SJCRH30 (cell line): ENCODE data around the gene SLC25A33. TPM values are rescaled to one million over a fixed set of nuclear protein-coding genes. Genes with fewer than 3 reads are reported as not detected.
"Not testable (repeated sequence)": the region's sequence is repeated elsewhere in the genome, so short reads cannot be mapped to it uniquely, and the experiment has no call there.

Source experiments
- DNase-seq, 2 experiments: peaks; one replicate each; pipeline ENCODE4 v3.0.0-alpha.2; 2015 to 2020
- H3K27ac ChIP-seq: fragments of 250-450 bp; sonication (Bioruptor Pico); 2 replicates; pipeline ENCODE4 v1.5.1; 2020; ENCODE audit warnings: mild to moderate bottlenecking, moderate library complexity
- H3K27me3 ChIP-seq: fragments of 250-450 bp; sonication (Bioruptor Pico); 2 replicates; pipeline ENCODE4 v1.5.1; 2020; ENCODE audit warnings: mild to moderate bottlenecking, moderate library complexity
- H3K36me3 ChIP-seq: fragments of 250-450 bp; sonication (Bioruptor Pico); 2 replicates; pipeline ENCODE4 v1.5.1; 2020; ENCODE audit warnings: mild to moderate bottlenecking, moderate library complexity
- H3K4me1 ChIP-seq: fragments of 250-450 bp; sonication (Bioruptor Pico); 2 replicates; pipeline ENCODE4 v1.5.1; 2020; ENCODE audit warnings: mild to moderate bottlenecking, moderate library complexity
- H3K4me3 ChIP-seq: fragments of 250-450 bp; sonication (Bioruptor Pico); 2 replicates; pipeline ENCODE4 v1.5.1; 2020; ENCODE audit warnings: mild to moderate bottlenecking, moderate library complexity
- H3K9me3 ChIP-seq: fragments of 250-450 bp; sonication (Bioruptor Pico); replicated peaks from 2 replicates; pipeline ENCODE4 v1.5.1; 2020; ENCODE audit warnings: mild to moderate bottlenecking, moderate library complexity
- total RNA-seq: library from RNA; depleted of rRNA; stranded (reverse); fragments of >200 nt; shearing (Covaris generic); gene quantifications from 2 replicates; pipeline ENCODE4 v1.2.3, GENCODE V29; 2014

The SLC25A33 gene
- total RNA-seq, 1 experiment from 2014 or later = 21.0 TPM

DNA sequence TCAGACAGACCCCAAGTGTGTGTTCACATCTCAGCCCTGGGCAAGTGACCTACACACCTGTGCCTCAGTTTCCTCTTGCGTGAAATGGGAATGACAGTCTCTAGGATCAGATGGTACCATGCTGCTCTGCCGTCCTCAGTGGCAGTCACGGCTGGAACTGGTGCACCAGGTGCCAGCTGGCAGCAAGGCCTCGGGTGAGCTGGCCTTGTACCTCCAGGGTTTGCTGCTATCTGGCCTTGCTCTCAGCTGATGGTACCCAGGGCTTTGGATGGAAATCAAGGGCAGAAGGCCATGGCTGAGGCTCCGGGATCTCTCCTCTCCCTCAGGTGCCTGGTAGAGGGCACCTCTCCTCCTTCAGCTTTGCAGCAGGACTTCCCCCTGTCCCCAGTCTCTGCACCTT, 70.7 kb downstream of the SLC25A33 start:
- Histone ChIP-seq H3K27me3 (no peaks in the 10 kb centered on the region), H3K4me1 (0 out of 2 replicates have a peak, but pooled peaks cover 3% of the 10 kb centered on the region), H3K4me3 (no peak overlapping the region), H3K9me3 (no peaks in the 10 kb centered on the region), H3K27ac (no peak overlapping the region), H3K36me3 (peaks cover 66% of the 10 kb centered on the region)
- DNase-seq = no peak

DNA sequence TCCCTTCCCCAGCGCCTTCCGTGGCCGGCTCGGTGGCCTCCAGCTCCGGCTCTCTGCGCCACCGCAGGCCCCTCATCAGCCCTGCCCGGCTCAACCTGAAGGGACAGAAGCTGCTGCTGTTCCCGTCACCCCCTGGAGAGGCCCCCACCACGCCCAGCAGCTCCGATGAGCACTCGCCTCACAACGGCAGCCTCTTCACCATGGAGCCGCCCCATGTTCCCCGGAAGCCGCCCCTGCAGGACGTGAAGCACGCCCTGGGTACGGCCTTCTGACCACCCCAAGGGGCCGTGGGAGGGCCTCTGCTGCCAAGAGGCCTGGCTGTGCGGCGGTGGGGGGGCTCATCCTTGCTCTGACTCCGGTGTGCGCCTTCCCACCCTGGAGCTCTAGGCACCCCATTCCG, 71.3 kb downstream of the SLC25A33 start:
- H3K4me1 ChIP-seq = 0 out of 2 replicates have a peak, but pooled peaks cover 3% of the 10 kb centered on the region
- no peak overlapping the region for H3K4me3 ChIP-seq
- peaks cover 65% of the 10 kb centered on the region for H3K36me3 ChIP-seq
- H3K27me3 ChIP-seq = no peaks in the 10 kb centered on the region
- no peak for DNase-seq
- H3K9me3 ChIP-seq = no peaks in the 10 kb centered on the region
- H3K27ac ChIP-seq = no peak overlapping the region

- 0 out of 2 replicates have a peak, but pooled peaks cover 3% of the 10 kb centered on the region for H3K4me1 ChIP-seq
- peaks cover 60% of the 10 kb centered on the region for H3K36me3 ChIP-seq
Observed at GRCh38 chr1:9611716-9612115, 72.5 kb downstream of the SLC25A33 start.

DNA sequence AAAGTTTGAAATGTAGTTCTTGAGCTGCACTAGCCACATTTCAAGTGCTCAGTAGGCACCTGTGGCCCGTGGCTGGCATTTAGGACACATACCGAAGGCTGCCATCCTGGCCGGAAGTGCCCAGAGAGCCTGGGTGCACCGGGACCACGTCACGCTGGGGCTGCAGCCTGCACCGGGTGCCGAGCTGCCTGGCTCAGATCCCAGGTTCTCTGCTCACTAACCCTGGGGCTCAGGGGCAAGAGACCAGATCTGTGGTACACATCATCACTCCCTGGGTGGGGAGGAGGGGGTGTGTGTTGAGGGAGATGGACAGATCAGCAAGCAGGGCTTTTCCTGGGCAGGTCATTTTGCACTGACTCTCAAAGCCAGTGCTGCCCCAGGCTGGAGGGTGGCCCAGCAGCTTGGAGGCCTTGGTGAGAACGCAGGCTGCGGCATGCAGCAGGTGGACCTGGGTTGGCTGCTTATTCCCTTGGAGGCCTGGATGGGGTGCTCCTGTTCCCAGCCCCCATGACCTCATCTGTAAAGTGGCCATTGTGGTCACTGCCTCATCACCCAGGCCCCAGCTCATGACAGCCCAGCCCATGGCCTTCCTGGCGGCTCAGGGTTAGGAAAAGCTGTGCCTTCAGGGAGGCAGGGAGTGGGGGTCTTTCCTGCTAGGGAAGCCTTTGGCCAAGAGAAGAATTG, 73.0 kb downstream of the SLC25A33 start:
- Histone ChIP-seq H3K27ac (no peak overlapping the region), H3K36me3 (peaks cover 57% of the 10 kb centered on the region), H3K9me3 (no peaks in the 10 kb centered on the region), H3K4me3 (no peak overlapping the region), H3K4me1 (0 out of 2 replicates have a peak, but pooled peaks cover 3% of the 10 kb centered on the region), H3K27me3 (no peaks in the 10 kb centered on the region)
- peak in 1 of 2 experiments; percentile 33 for DNase-seq

More at GRCh38 chr1:9611716-9612115, 72.5 kb downstream of the SLC25A33 start:
- H3K27me3 ChIP-seq = no peaks in the 10 kb centered on the region
- no peak for DNase-seq
- no peaks in the 10 kb centered on the region for H3K9me3 ChIP-seq
- H3K4me3 ChIP-seq = no peak overlapping the region
- H3K27ac ChIP-seq = no peak overlapping the region

DNA sequence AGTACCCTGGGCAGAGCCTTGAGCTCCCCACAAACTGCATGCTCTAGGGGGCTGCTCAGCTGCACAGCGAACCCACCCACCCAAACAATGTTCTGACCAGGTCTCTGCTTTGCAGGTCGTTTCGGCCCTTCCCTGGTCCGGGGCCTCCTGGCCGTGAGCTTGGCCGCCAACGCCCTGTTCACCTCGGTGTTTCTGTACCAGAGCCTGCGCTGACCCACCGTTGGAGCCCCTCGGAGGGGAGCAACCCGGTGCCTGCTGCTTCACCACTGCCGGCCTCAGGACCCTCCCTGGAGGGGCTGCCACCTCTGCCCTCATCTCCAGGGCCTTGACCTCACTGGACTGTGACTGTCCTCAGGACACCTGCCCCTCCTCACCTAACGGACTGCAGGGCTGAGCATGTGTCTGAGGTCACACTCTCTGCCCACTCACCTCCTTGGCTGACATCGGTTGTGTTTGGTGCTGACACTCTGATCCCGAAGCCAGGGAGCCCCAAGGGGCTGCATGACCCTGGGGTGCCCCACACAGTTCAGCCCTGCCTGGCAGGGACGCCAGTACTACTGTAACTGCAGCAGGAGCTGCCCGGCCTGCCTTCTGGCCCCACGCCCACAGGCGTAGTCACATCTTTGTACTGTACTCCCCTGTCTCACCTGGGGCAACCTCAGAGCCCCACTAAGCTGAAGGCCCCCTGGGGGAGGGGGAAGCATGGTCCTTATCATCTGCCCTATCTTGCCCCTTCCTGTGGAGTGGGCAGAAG, 73.8 kb downstream of the SLC25A33 start:
- H3K9me3 ChIP-seq = no peaks in the 10 kb centered on the region
- H3K27ac ChIP-seq = no peak overlapping the region
- H3K36me3 ChIP-seq = peaks cover 51% of the 10 kb centered on the region
- 0 out of 2 replicates have a peak, but pooled peaks cover 3% of the 10 kb centered on the region for H3K4me1 ChIP-seq
- no peaks in the 10 kb centered on the region for H3K27me3 ChIP-seq
- no peak overlapping the region for H3K4me3 ChIP-seq
- no peak for DNase-seq

- Histone ChIP-seq H3K9me3 (no peaks in the 10 kb centered on the region), H3K4me1 (0 out of 2 replicates have a peak, but pooled peaks cover 3% of the 10 kb centered on the region), H3K27ac (no peak overlapping the region), H3K4me3 (no peak overlapping the region), H3K27me3 (no peaks in the 10 kb centered on the region), H3K36me3 (peaks cover 46% of the 10 kb centered on the region)
- no peak for DNase-seq
Observed at GRCh38 chr1:9613625-9614299, 74.5 kb downstream of the SLC25A33 start.

DNA sequence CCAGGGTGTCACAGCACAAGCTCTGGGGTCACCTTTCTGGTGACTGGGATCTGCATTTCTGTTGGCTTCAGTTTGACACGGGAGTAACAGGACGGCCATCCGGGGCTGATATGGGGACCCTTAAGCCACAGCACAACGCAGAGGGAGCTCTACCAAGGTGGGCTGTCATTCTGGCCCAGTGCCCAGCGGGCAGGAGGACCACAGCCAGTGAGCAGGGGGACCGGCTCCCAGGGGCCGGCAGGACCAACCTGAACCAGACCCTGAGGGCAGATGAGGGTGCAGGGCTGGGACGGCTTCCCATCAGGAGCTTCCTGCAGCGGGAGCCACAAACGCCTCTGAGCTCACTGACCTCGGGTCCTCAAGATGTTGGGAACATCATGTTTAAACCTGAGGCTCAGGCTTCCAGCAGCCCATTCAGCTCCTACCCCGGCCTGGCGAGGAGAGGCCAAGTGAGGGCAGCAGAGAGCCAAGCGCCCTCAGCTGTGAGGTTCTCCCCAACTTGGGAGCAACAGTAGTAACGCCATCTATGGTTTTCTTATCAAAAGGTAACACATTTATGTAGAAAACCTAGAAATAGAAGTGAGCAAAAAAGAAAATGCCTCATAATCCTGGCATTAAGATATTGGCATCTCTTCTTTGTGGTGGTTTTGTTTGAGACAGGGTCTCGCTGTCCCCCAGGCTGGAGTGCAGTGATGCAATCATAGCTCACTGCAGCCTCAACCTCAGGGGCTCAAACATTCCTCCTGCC, 76.2 kb downstream of the SLC25A33 start:
- Histone ChIP-seq H3K36me3 (peaks cover 31% of the 10 kb centered on the region), H3K27me3 (no peaks in the 10 kb centered on the region), H3K4me1 (0 out of 2 replicates have a peak, but pooled peaks cover 3% of the 10 kb centered on the region), H3K4me3 (no peak overlapping the region), H3K27ac (no peak overlapping the region), H3K9me3 (no peaks in the 10 kb centered on the region)
- DNase-seq = peak; percentile 58 to 62

DNA sequence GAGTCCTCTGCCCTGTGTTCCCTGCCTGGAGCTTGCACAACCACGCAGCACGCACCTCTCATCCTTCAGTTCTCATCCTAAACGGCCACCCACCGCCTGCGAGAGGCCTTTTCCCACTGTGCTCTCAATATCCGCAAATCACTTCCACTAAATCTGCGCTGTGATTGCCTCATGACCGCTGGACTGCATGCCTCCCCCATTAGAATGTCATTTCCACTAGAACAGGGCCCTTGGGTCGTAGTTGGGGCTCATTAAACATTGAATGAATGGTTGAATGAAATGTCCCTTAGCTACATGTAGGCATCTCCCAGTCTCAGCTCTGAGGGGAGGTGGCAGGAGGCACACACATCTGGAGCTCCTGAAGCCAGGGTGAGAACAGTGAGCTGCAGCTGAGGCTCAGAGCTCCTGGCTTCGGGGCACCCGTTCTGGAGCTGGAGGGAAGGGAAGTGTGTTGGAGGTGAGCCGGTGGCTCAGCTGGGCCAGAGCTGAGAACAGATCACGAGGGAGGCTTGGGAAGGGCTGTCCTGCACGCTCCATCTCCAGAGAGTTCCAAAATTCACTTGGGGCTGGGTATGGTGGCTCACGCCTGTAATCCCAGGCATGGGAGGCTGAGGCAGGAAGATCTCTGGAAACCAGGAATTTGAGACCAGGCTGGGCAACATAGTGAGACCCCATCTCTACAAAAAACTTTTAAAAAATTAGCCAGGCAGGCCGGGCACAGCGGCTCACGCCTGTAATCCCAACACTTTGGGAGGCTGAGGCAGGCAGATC, 79.8 kb downstream of the SLC25A33 start:
- no peaks in the 10 kb centered on the region for H3K27me3 ChIP-seq
- H3K4me3 ChIP-seq = no peak overlapping the region
- no peaks in the 10 kb centered on the region for H3K9me3 ChIP-seq
- no peaks in the 10 kb centered on the region for H3K36me3 ChIP-seq
- H3K4me1 ChIP-seq = peaks cover 3% of the 10 kb centered on the region; the same call in 1 of the 2 replicates
- DNase-seq = no peak
- H3K27ac ChIP-seq = no peak overlapping the region

GRCh38 chr1:9621032-9621431, 81.8 kb downstream of the SLC25A33 start:
- H3K27me3 ChIP-seq = no peaks in the 10 kb centered on the region
- no peak overlapping the region for H3K4me3 ChIP-seq
- no peaks in the 10 kb centered on the region for H3K36me3 ChIP-seq
- no peaks in the 10 kb centered on the region for H3K9me3 ChIP-seq
- H3K4me1 ChIP-seq = peaks cover 3% of the 10 kb centered on the region; the same call in 1 of the 2 replicates
- DNase-seq = no peak
- no peak overlapping the region for H3K27ac ChIP-seq

DNA sequence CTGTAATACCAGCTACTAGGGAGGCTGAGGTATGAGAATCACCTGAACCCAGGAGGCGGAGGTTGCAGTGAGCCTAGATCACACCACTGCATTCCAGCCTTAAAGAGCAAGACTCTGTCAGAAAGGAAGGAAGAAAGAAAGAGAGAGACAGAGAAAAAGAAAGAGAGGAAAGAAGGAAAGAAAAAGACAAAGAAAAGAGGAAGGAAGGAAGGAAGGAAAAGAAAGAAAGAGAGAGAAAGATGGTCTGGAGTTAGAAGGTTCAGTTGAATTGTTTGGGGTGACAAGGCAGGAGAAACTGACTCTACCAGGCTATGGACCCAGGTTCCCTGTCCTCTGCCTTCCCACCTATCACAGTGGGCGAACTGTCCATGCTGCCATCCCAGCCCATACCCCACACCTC, 84.8 kb downstream of the SLC25A33 start:
- Histone ChIP-seq H3K27me3 (no peaks in the 10 kb centered on the region), H3K9me3 (no peaks in the 10 kb centered on the region)
- no peak for DNase-seq

DNA sequence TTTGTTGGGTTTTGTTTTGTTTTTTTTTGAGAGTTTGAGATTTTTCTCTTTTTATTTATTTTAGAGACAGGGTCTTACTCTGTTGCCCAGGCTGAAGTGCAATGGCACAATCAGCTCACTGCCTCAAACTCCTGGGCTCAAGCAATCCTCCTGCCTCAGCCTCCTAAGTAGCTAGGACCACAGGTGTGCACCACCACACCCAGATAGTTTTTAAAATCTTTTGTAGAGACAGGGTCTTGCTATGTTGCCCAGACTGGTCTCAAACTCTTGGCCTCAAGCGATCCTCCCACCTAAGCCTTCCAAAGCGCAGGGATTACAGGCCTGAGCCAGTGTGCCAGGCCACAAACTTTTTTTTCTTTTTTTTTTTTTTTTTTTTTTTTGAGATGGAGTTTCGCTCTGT, 85.8 kb downstream of the SLC25A33 start:
- not testable (repeated sequence) for H3K4me1 ChIP-seq, H3K4me3 ChIP-seq, H3K9me3 ChIP-seq, DNase-seq, H3K27me3 ChIP-seq, H3K27ac ChIP-seq, H3K36me3 ChIP-seq

More for the DNA sequence above, 84.8 kb downstream of the SLC25A33 start:
- Histone ChIP-seq H3K36me3 (no peaks in the 10 kb centered on the region), H3K27ac (no peak overlapping the region), H3K4me1 (peaks cover 6% of the 10 kb centered on the region), H3K4me3 (no peak overlapping the region)

DNA sequence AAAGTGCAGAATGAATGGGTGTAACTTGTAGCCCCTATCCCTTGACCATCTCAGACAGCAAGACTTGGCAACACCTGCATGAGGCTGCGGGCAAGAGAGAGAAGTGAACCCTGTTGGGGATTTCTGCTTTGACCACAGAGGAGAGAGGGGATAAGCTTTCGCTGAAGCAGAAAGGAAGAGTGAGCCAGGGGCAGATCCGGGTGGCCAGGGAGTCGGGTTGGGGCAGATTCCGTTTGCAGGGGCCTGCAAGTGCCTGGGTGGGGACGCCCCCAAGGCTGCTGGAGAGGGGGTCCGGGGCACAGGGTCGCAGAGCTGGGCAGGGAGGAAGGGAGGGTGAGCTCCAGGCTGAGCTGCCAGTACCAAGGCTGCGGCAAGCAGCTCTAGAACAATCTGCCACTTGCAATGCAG, 86.9 kb downstream of the SLC25A33 start:
- peaks cover 6% of the 10 kb centered on the region for H3K4me1 ChIP-seq
- no peaks in the 10 kb centered on the region for H3K36me3 ChIP-seq
- H3K4me3 ChIP-seq = no peak overlapping the region
- no peaks in the 10 kb centered on the region for H3K9me3 ChIP-seq
- H3K27me3 ChIP-seq = no peaks in the 10 kb centered on the region
- no peak overlapping the region for H3K27ac ChIP-seq
- DNase-seq = no peak

DNA sequence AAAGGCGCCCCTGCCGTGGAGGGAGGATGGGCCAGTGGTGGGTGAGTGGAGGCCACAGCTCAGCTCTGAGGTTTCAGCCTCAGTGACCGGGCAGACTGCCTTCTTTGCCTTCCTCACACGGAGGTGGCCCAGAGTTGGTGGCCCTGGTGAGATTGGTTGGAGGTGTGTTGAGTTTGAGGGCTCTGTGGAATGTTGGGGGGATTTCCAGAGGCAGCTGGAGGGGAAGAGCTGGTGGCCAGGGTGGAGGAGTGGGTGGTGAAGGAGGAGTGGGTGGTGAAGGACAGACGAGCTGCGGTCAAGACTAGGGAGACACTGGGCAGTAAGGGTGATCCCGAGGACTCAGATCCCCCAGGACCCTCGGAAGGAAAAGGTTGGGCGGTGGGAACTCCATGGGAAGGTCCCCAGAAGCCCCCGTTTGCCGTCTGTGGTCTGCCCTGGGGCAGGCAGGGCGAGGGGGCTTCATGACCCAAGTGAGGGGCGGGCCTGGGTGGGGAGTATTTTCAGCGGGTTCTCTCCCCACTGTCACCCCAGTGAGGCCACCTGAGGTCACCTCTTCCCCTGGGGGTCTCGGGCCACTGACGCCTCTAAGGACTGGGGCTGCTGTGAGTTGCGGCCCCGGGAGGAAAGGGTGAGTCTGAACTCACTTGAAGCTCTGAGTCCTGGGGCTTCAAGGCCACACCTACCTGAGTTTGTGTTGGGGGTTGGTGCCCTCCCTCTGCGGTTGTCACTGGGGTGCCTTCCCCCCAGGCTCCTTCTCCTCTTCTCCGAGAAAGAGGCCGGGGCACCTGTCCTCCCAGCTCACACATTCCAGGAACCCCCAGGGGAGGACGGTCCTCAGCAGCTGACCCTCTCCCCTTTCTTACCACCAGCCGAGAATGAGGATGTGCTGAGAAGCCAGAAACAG, 89.5 kb downstream of the SLC25A33 start:
- H3K27ac ChIP-seq = no peak overlapping the region
- DNase-seq = peak; percentile 71 to 80
- H3K4me3 ChIP-seq = no peak overlapping the region
- H3K27me3 ChIP-seq = no peaks in the 10 kb centered on the region
- H3K9me3 ChIP-seq = no peaks in the 10 kb centered on the region
- no peaks in the 10 kb centered on the region for H3K36me3 ChIP-seq
- peaks cover 4% of the 10 kb centered on the region; the same call in 1 of the 2 replicates for H3K4me1 ChIP-seq
